Loucy (cell line): Measurements from ENCODE around the gene MICAL2.

Experiments
- EZH2phosphoT487 ChIP-seq: fragments of 200-600 bp; IDR thresholded peaks from 2 replicates; pipeline ENCODE4 v1.6.1; 2018; ENCODE audit warnings: antibody characterized with exemption, mild to moderate bottlenecking, moderate library complexity, borderline replicate concordance
- TF ChIP-seq, protein P1 (sequence below): fragments of 200-600 bp; sonication (generic); conservative IDR thresholded peaks from 2 replicates; pipeline ENCODE4 v1.5.1; 2014; ENCODE audit warnings: mild to moderate bottlenecking, antibody characterized with exemption, low read length

DNA sequence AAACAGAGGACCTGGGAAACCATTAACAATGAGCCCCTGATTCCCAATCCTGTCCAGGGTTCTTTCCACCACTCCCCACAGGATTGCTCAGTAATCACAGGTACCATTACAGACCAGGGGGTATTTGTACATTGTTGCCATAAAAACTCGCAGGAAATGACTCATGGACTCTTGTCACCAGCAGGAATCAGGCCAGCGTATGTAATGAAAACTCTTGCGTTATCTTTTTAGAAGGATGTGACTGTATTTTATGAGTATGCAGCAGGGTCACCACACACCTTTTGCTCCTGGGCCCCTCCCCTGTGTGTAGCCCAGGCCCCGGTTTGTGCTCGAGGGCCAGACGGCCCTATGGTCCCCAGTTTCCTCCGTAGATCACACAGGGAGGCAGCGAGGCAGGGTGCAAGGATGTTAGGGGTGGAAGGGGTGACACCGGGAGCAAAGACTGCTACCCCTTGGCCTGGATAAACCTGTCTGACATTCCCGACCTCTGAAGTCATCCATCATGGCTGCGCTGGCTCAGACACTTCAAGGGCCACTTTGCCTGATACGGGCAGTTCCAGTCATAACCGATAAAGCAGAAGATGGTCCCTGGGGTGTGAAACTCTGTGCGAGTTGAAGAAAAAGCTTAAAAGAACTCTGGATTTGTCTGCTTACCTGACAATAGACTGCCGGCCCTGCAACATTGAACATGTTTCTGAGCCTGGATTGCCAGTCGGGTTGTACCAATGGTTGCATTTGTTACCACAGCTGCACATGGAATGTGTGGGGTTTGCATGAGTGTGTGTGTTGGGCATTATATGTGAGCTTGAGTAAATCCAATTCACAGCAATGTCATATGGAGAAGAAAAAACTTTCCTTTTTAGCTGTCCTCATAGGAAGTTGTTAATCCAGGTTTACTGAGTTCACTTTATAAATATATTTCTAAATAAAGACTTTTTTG, 56.9 kb downstream of the MICAL2 start:
- TF ChIP-seq, protein P1, sequence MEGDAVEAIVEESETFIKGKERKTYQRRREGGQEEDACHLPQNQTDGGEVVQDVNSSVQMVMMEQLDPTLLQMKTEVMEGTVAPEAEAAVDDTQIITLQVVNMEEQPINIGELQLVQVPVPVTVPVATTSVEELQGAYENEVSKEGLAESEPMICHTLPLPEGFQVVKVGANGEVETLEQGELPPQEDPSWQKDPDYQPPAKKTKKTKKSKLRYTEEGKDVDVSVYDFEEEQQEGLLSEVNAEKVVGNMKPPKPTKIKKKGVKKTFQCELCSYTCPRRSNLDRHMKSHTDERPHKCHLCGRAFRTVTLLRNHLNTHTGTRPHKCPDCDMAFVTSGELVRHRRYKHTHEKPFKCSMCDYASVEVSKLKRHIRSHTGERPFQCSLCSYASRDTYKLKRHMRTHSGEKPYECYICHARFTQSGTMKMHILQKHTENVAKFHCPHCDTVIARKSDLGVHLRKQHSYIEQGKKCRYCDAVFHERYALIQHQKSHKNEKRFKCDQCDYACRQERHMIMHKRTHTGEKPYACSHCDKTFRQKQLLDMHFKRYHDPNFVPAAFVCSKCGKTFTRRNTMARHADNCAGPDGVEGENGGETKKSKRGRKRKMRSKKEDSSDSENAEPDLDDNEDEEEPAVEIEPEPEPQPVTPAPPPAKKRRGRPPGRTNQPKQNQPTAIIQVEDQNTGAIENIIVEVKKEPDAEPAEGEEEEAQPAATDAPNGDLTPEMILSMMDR = no peak
- TF ChIP-seq EZH2phosphoT487 = no peak
